ENCODE measurements around the gene COQ4. TPM values are rescaled to one million over a fixed set of nuclear protein-coding genes. Genes with fewer than 3 reads are reported as not detected.

The COQ4 gene
- total and polyA plus RNA-seq, 2 of the 8 experiments (the other 6 are each of a cell fraction or from before 2014, with no cell fraction given): 32.3 to 58.8 TPM

- TF ChIP-seq HDAC2 (IDR thresholded peaks at IDR 0.05; ENCODE audit: borderline replicate concordance in 1 of 2, low read depth in 2 of 2, low read length in 2 of 2) (0 out of 4 replicates have a peak, but pooled peaks of 1 of the 2 experiments have one; percentile 23), PHF8 (conservative IDR thresholded peaks at IDR 0.05; ENCODE audit: low read depth, low read length) (peak; percentile 42), CBX5 (IDR thresholded peaks at IDR 0.05; ENCODE audit: low read depth, low read length) (no peak), KDM5A (IDR thresholded peaks at IDR 0.05; ENCODE audit: low read length) (no peak), CREB1 (IDR thresholded peaks at IDR 0.05) (peak; percentile 88), JUND (IDR thresholded peaks at IDR 0.05; ENCODE audit: low read length) (0 out of 2 replicates have a peak, but pooled peaks have one; percentile 49)
These were observed 47.2 kb upstream of the COQ4 start, which contains the start of gene GOLGA2 (continued) for GRCh38 chr9:128275198-128276007.
